ENCODE results near the gene PCLAF. TPM values are rescaled to one million over a fixed set of nuclear protein-coding genes. Genes with fewer than 3 reads are reported as not detected.

The PCLAF gene
- total and polyA plus RNA-seq, 2 donors (not counting 1 experiment from before 2014, with no cell fraction given), result 0.42 to 0.92 TPM

DNA sequence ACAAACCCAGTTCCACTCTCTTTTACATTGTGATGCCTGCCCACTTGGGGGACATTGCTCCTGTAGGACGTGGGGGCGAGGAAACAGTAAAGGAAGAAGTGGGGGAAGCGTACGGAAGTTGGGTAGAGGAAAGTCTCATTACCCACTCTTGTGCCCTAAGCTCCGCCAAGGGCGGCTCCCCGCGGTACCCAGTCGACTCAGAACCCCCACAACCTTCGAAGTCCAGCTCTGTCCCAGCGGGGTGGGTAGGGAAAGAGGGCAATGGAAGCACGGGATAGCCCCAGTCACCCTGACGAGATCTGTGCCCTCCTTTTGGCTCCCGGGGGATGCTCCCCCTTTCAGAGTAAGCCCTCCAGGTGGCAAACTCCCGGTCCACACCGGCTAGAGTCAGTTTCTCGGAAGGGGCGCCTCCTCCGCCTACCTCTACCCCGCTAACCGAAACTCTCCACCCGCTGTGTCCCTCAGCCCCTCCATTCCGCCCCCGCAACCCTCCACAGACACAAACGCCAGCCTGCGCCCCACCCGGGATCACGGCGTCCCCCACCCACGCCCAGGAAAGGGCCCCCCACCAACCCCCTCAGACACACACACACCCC lies 25.8 kb downstream of the PCLAF start:
- H2AFZ ChIP-seq (ENCODE audit: insufficient read depth, low read depth, low read length, poor library complexity, severe bottlenecking), result peak overlapping the region; percentile 91
- H3K27ac Mint-ChIP-seq, result peak overlapping the region; percentile 88
- no peaks in the 10 kb centered on the region for H3K27me3 Mint-ChIP-seq
- no peaks in the 10 kb centered on the region for H4K20me1 ChIP-seq (ENCODE audit: control insufficient read depth, insufficient read depth, low read length, poor library complexity, severe bottlenecking)
- ChIA-PET CTCF (interaction anchor here (1.2 kb wide), 1 partner anchor 32 kb away, joined by 4 read pairs; the partner anchor contains the start of gene TRIP4), POLR2A (interaction anchor here (0.6 kb wide), 1 partner anchor 93 kb away, joined by 13 read pairs; no protein-coding TSS in a partner anchor)
- H3K9me3 ChIP-seq (ENCODE audit: control extremely low read depth in 1 of 3, control insufficient read depth in 2 of 3, insufficient read depth in 1 of 3, low read length in 2 of 3), result no peaks in the 10 kb centered on the region
- peak overlapping the region; percentile 74 to 92 (median 85) for H3K4me3 ChIP-seq (ENCODE audit: control extremely low read depth in 1 of 5, extremely low read depth in 1 of 5, insufficient read depth in 1 of 5, low read depth in 2 of 5, low read length in 4 of 5)
- H3K4me1 ChIP-seq (ENCODE audit: control insufficient read depth in 2 of 2, insufficient read depth in 2 of 2, low read length in 2 of 2), result peaks cover 9 to 16% of the 10 kb centered on the region in 2 donors
- peak overlapping the region; percentile 89 for H3K9ac ChIP-seq (ENCODE audit: low read length)
- H3K79me2 ChIP-seq (ENCODE audit: control insufficient read depth, insufficient read depth, low read length), result peaks cover 51% of the 10 kb centered on the region
- H3K36me3 ChIP-seq (replicated peaks in 1 of 2; ENCODE audit: control extremely low read depth in 1 of 2, control insufficient read depth in 1 of 2, extremely low read depth in 1 of 2, insufficient read depth in 2 of 2, low read length in 1 of 2), result peaks cover 0 to 2% of the 10 kb centered on the region in 2 experiments
- intact Hi-C loops (cut with micrococcal nuclease), result no loop called here
- H3K9me3 Mint-ChIP-seq (ENCODE audit: insufficient read depth), result no peaks in the 10 kb centered on the region
- peaks cover 15% of the 10 kb centered on the region for H3K4me1 Mint-ChIP-seq
- H3K27ac ChIP-seq (ENCODE audit: low read length in 2 of 2), result peak overlapping the region; percentile 36 to 78
- DNase-seq (no peak), ATAC-seq (ENCODE audit: low read depth) (peak; percentile 19)
- WGBS (ENCODE audit: insufficient coverage), result 0% methylated on average over 22 of the region's 30 CpGs
- peak overlapping the region; percentile 94 for H3K4me3 Mint-ChIP-seq
- no peaks in the 10 kb centered on the region for H3K27me3 ChIP-seq (replicated peaks in 1 of 4; ENCODE audit: control extremely low read depth in 1 of 4, control insufficient read depth in 3 of 4, insufficient read depth in 4 of 4, low read length in 3 of 4)
- H3K4me2 ChIP-seq (replicated peaks; ENCODE audit: low read depth, low read length, poor library complexity, severe bottlenecking), result peak overlapping the region; percentile 91
- TF ChIP-seq, protein P1, sequence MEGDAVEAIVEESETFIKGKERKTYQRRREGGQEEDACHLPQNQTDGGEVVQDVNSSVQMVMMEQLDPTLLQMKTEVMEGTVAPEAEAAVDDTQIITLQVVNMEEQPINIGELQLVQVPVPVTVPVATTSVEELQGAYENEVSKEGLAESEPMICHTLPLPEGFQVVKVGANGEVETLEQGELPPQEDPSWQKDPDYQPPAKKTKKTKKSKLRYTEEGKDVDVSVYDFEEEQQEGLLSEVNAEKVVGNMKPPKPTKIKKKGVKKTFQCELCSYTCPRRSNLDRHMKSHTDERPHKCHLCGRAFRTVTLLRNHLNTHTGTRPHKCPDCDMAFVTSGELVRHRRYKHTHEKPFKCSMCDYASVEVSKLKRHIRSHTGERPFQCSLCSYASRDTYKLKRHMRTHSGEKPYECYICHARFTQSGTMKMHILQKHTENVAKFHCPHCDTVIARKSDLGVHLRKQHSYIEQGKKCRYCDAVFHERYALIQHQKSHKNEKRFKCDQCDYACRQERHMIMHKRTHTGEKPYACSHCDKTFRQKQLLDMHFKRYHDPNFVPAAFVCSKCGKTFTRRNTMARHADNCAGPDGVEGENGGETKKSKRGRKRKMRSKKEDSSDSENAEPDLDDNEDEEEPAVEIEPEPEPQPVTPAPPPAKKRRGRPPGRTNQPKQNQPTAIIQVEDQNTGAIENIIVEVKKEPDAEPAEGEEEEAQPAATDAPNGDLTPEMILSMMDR (IDR thresholded peaks at IDR 0.05), result no peak
- no peak for TF ChIP-seq EZH2 (IDR thresholded peaks at IDR 0.05; ENCODE audit: borderline replicate concordance, insufficient read depth, low read depth, low read length, poor library complexity, severe bottlenecking)

GRCh38 chr15:64354688-64355344 lies 26.4 kb downstream of the PCLAF start:
- Histone ChIP-seq H3K9ac (ENCODE audit: low read length) (peak overlapping the region; percentile 89), H2AFZ (ENCODE audit: insufficient read depth, low read depth, low read length, poor library complexity, severe bottlenecking) (peak overlapping the region; percentile 91), H3K4me2 (replicated peaks; ENCODE audit: low read depth, low read length, poor library complexity, severe bottlenecking) (peak overlapping the region; percentile 91), H3K9me3 (ENCODE audit: control extremely low read depth in 1 of 3, control insufficient read depth in 2 of 3, insufficient read depth in 1 of 3, low read length in 2 of 3) (no peaks in the 10 kb centered on the region), H3K79me2 (ENCODE audit: control insufficient read depth, insufficient read depth, low read length) (peaks cover 57% of the 10 kb centered on the region), H3K4me1 (ENCODE audit: control insufficient read depth in 2 of 2, insufficient read depth in 2 of 2, low read length in 2 of 2) (peaks cover 9 to 16% of the 10 kb centered on the region in 2 donors), H3K4me3 (ENCODE audit: control extremely low read depth in 1 of 5, extremely low read depth in 1 of 5, insufficient read depth in 1 of 5, low read depth in 2 of 5, low read length in 4 of 5) (peak overlapping the region; percentile 74 to 92 (median 85)), H3K36me3 (replicated peaks in 1 of 2; ENCODE audit: control extremely low read depth in 1 of 2, control insufficient read depth in 1 of 2, extremely low read depth in 1 of 2, insufficient read depth in 2 of 2, low read length in 1 of 2) (peaks cover 0 to 2% of the 10 kb centered on the region in 2 experiments), H3K27me3 (replicated peaks in 1 of 4; ENCODE audit: control extremely low read depth in 1 of 4, control insufficient read depth in 3 of 4, insufficient read depth in 4 of 4, low read length in 3 of 4) (no peaks in the 10 kb centered on the region), H4K20me1 (ENCODE audit: control insufficient read depth, insufficient read depth, low read length, poor library complexity, severe bottlenecking) (no peaks in the 10 kb centered on the region), H3K27ac (ENCODE audit: low read length in 2 of 2) (peak overlapping the region in 1 of 2 donors; percentile 78)
- ATAC-seq (ENCODE audit: low read depth), result no peak
- no peak for DNase-seq
- intact Hi-C loops (cut with micrococcal nuclease), result no loop called here
- no peaks in the 10 kb centered on the region for H3K9me3 Mint-ChIP-seq (ENCODE audit: insufficient read depth)
- H3K4me3 Mint-ChIP-seq, result peak overlapping the region; percentile 94
- POLR2A ChIA-PET, result interaction anchor here (0.6 kb wide), 1 partner anchor 92 kb away, joined by 13 read pairs; no protein-coding TSS in a partner anchor
- CTCF ChIA-PET, result interaction anchor here (1.2 kb wide), 1 partner anchor 33 kb away, joined by 4 read pairs; the partner anchor contains the start of gene TRIP4
- H3K27ac Mint-ChIP-seq, result peak overlapping the region; percentile 88
- H3K4me1 Mint-ChIP-seq, result peaks cover 15% of the 10 kb centered on the region
- H3K27me3 Mint-ChIP-seq, result no peaks in the 10 kb centered on the region
- TF ChIP-seq EZH2 (IDR thresholded peaks at IDR 0.05; ENCODE audit: borderline replicate concordance, insufficient read depth, low read depth, low read length, poor library complexity, severe bottlenecking), result no peak
- TF ChIP-seq, protein P1 (IDR thresholded peaks at IDR 0.05), result no peak
- WGBS (ENCODE audit: insufficient coverage), result no CpG with 5 or more reads among the region's 5 CpGs

Measured in B cell (primary cell).